ENCODE data around the gene CDC14B.

The CDC14B gene

DNA sequence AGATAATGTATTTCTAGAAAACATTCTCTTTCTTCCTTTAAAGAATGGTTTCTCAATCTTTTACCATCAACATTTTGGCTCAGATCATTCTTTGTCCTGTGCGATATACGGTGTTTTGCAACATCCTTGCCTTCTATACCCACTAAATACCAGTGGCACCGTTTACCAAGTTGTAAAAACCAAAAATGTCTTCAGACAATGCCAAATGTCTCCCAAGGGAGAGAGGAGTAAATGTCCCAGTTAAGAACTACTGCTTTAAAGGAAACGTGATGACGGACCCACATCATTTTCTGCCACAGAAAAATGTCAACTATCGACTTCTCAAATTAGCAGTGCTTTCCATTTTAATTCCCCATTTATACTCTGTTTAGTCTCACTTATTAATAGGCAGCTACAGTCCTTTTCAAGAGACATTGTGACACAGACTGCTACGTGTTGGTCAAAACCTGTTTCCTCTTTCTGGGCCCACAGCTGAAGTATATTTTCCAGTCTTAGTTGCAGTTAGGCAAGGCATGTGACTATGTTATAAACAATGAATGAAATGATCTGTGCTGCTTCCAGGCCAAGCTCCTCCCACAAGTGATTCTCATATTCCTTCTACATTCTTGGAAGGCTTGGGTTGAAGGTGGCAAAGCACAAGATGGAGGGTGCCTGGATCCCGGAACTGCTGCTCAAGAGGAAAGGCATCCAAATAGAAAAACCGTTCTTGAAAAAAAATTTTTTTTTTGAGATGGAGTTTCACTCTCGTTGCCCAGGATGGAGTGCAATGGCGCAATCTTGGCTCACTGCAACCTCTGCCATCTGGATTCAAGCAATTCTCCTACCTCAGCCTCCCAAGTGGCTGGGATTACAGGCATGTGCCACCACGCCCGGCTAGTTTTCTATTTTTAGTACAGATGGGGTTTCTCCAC, 26.7 kb upstream of the CDC14B start:
- TF ChIP-seq EZH2 (optimal IDR thresholded peaks at IDR 0.05; ENCODE audit: low read depth, low read length) (no peak), EZH2phosphoT487 (IDR thresholded peaks at IDR 0.05; ENCODE audit: low read length) (no peak)
- TF ChIP-seq, protein P1, sequence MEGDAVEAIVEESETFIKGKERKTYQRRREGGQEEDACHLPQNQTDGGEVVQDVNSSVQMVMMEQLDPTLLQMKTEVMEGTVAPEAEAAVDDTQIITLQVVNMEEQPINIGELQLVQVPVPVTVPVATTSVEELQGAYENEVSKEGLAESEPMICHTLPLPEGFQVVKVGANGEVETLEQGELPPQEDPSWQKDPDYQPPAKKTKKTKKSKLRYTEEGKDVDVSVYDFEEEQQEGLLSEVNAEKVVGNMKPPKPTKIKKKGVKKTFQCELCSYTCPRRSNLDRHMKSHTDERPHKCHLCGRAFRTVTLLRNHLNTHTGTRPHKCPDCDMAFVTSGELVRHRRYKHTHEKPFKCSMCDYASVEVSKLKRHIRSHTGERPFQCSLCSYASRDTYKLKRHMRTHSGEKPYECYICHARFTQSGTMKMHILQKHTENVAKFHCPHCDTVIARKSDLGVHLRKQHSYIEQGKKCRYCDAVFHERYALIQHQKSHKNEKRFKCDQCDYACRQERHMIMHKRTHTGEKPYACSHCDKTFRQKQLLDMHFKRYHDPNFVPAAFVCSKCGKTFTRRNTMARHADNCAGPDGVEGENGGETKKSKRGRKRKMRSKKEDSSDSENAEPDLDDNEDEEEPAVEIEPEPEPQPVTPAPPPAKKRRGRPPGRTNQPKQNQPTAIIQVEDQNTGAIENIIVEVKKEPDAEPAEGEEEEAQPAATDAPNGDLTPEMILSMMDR (IDR thresholded peaks at IDR 0.05; ENCODE audit: low read length), result no peak
- H3K4me3 ChIP-seq (ENCODE audit: low read length), result no peak overlapping the region
- H3K4me2 ChIP-seq (ENCODE audit: low read depth, low read length), result no peak overlapping the region
- no peaks in the 10 kb centered on the region for H4K20me1 ChIP-seq (ENCODE audit: insufficient read depth, low read length)
- H3K9ac ChIP-seq (ENCODE audit: low read length), result no peak overlapping the region
- no peaks in the 10 kb centered on the region for H3F3A ChIP-seq (ENCODE audit: insufficient read depth, low read length)
- no peaks in the 10 kb centered on the region for H3K79me2 ChIP-seq (ENCODE audit: low read length)
- H3K4me1 ChIP-seq (ENCODE audit: low read length), result no peaks in the 10 kb centered on the region
- H2AFZ ChIP-seq (ENCODE audit: low read length), result no peak overlapping the region
- no peak overlapping the region for H3K27ac ChIP-seq (ENCODE audit: low read length)
- H3K27me3 ChIP-seq (replicated peaks; ENCODE audit: insufficient read depth, low read length), result no peaks in the 10 kb centered on the region
- no peaks in the 10 kb centered on the region for H3K9me3 ChIP-seq (replicated peaks; ENCODE audit: insufficient read depth, low read length)
- no peak for DNase-seq
- no peaks in the 10 kb centered on the region for H3K9me2 ChIP-seq (replicated peaks; ENCODE audit: insufficient read depth, low read length)
- no peaks in the 10 kb centered on the region for H3K36me3 ChIP-seq (replicated peaks; ENCODE audit: insufficient read depth, low read length)

DNA sequence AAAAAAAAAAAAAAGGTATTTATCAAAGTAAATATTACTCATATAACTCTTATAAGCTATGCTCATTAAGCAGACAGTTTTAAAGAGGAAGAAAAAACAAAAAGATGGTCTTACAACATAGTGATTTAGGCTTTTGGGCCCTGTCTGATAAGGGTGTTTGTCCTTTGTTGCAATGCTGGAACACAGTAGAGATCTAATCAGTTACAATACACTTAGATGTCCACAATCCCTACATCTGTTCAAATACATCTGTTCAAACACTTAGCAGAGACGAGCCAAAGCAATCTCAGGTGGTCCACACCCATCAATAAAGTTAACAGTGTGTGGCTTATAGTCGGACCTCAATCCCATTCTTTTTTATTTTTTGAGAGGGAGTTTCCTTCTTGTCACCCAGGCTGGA, 24.5 kb upstream of the CDC14B start:
- Histone ChIP-seq H3K9me3 (replicated peaks; ENCODE audit: insufficient read depth, low read length) (no peaks in the 10 kb centered on the region), H3K9ac (ENCODE audit: low read length) (no peak overlapping the region), H3K4me2 (ENCODE audit: low read depth, low read length) (no peak overlapping the region), H3K4me1 (ENCODE audit: low read length) (no peaks in the 10 kb centered on the region), H3K79me2 (ENCODE audit: low read length) (no peaks in the 10 kb centered on the region), H2AFZ (ENCODE audit: low read length) (no peak overlapping the region), H3K36me3 (replicated peaks; ENCODE audit: insufficient read depth, low read length) (no peaks in the 10 kb centered on the region), H3K27ac (ENCODE audit: low read length) (no peak overlapping the region), H3K9me2 (replicated peaks; ENCODE audit: insufficient read depth, low read length) (no peaks in the 10 kb centered on the region), H4K20me1 (ENCODE audit: insufficient read depth, low read length) (no peaks in the 10 kb centered on the region), H3F3A (ENCODE audit: insufficient read depth, low read length) (no peaks in the 10 kb centered on the region), H3K4me3 (ENCODE audit: low read length) (no peak overlapping the region), H3K27me3 (replicated peaks; ENCODE audit: insufficient read depth, low read length) (no peaks in the 10 kb centered on the region)
- TF ChIP-seq EZH2phosphoT487 (IDR thresholded peaks at IDR 0.05; ENCODE audit: low read length), result no peak
- TF ChIP-seq, protein P1 (IDR thresholded peaks at IDR 0.05; ENCODE audit: low read length), result no peak
- no peak for TF ChIP-seq EZH2 (optimal IDR thresholded peaks at IDR 0.05; ENCODE audit: low read depth, low read length)
- no peak for DNase-seq

DNA sequence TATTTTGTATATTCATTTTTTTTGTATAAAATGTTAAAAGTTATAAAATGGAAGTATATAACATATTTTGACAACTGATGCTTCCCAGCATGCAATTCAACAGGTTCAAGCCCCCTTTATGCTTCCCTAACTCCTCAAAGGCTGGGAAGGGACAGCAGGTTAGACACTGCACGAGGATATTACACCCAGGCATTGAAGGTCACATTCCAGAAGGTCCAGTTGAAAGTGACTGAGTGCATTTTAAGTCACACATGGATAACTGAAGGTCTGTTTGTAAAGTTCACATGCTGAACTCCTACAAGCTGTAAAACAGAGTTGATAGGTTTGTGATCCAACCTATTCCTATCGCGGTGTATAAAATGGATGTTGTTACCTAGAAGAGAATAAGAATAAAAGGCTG, 21.9 kb upstream of the CDC14B start:
- Histone ChIP-seq H3K79me2 (ENCODE audit: low read length) (no peaks in the 10 kb centered on the region), H3K36me3 (replicated peaks; ENCODE audit: insufficient read depth, low read length) (no peaks in the 10 kb centered on the region)

More for the DNA sequence above, 21.9 kb upstream of the CDC14B start:
- no peaks in the 10 kb centered on the region for H3K27me3 ChIP-seq (replicated peaks; ENCODE audit: insufficient read depth, low read length)
- H3K4me2 ChIP-seq (ENCODE audit: low read depth, low read length), result no peak overlapping the region
- H3K9me2 ChIP-seq (replicated peaks; ENCODE audit: insufficient read depth, low read length), result no peaks in the 10 kb centered on the region
- no peak overlapping the region for H3K27ac ChIP-seq (ENCODE audit: low read length)
- H3K9me3 ChIP-seq (replicated peaks; ENCODE audit: insufficient read depth, low read length), result no peaks in the 10 kb centered on the region
- no peaks in the 10 kb centered on the region for H3K4me1 ChIP-seq (ENCODE audit: low read length)
- DNase-seq, result no peak
- no peak for TF ChIP-seq EZH2 (optimal IDR thresholded peaks at IDR 0.05; ENCODE audit: low read depth, low read length)
- TF ChIP-seq EZH2phosphoT487 (IDR thresholded peaks at IDR 0.05; ENCODE audit: low read length), result no peak
- TF ChIP-seq, protein P1 (IDR thresholded peaks at IDR 0.05; ENCODE audit: low read length), result no peak
- H3K9ac ChIP-seq (ENCODE audit: low read length), result no peak overlapping the region
- no peak overlapping the region for H3K4me3 ChIP-seq (ENCODE audit: low read length)
- no peaks in the 10 kb centered on the region for H4K20me1 ChIP-seq (ENCODE audit: insufficient read depth, low read length)
- H3F3A ChIP-seq (ENCODE audit: insufficient read depth, low read length), result no peaks in the 10 kb centered on the region
- no peak overlapping the region for H2AFZ ChIP-seq (ENCODE audit: low read length)

Measured in MM.1S (cell line).